ENCODE data around the gene HIBCH.

DNA sequence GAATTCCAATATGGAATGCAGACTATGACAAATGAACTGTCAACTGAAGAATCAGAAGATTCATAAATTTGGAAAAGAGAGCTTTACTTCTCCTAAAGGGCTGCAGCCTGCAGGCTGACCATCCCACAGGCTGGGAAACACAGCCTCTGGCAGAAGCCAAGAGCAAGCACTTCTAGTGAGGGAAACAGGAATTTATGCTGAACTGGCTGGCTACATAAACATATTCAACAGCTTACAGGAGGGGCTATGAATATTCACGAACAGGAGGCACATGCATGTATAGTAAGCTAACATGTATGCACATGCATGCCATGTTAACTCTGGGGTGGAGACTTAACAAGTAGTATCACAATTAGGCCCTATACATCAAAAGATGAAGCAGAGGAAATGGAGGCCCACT, 17.6 kb downstream of the HIBCH start:
- TF ChIP-seq, protein P1, sequence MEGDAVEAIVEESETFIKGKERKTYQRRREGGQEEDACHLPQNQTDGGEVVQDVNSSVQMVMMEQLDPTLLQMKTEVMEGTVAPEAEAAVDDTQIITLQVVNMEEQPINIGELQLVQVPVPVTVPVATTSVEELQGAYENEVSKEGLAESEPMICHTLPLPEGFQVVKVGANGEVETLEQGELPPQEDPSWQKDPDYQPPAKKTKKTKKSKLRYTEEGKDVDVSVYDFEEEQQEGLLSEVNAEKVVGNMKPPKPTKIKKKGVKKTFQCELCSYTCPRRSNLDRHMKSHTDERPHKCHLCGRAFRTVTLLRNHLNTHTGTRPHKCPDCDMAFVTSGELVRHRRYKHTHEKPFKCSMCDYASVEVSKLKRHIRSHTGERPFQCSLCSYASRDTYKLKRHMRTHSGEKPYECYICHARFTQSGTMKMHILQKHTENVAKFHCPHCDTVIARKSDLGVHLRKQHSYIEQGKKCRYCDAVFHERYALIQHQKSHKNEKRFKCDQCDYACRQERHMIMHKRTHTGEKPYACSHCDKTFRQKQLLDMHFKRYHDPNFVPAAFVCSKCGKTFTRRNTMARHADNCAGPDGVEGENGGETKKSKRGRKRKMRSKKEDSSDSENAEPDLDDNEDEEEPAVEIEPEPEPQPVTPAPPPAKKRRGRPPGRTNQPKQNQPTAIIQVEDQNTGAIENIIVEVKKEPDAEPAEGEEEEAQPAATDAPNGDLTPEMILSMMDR (IDR thresholded peaks at IDR 0.05): no peak
- no peak for TF ChIP-seq ZFX (IDR thresholded peaks at IDR 0.05; ENCODE audit: borderline replicate concordance)
